Cerebellar nuclear complex (tissue), 1 donor: ENCODE data around the gene ELOB.

ENCODE experiments used
- DNase-seq, 2 experiments: peaks; one replicate each; lab custom pipeline; 2025; lab: John Stamatoyannopoulos, UW

The ELOB gene

GRCh38 chr16:2782583-2783351 is 5.7 kb upstream of the ELOB start:
- no peak for DNase-seq

- no peak for DNase-seq
Observed at GRCh38 chr16:2779978-2780898, 3.2 kb upstream of the ELOB start.

- no peak for DNase-seq
Observed at GRCh38 chr16:2779151-2779920, 2.3 kb upstream of the ELOB start.

- DNase-seq = no peak
Observed at GRCh38 chr16:2778630-2778958, 1.5 kb upstream of the ELOB start.

GRCh38 chr16:2777903-2778629 is 986 bp upstream of the ELOB start:
- no peak for DNase-seq

GRCh38 chr16:2776500-2777139 is 460 bp downstream of the ELOB start:
- DNase-seq = no peak

GRCh38 chr16:2775765-2776499 is 1.1 kb downstream of the ELOB start:
- DNase-seq = no peak

GRCh38 chr16:2775131-2775716 is 1.9 kb downstream of the ELOB start:
- no peak for DNase-seq

- DNase-seq = no peak
Observed at GRCh38 chr16:2774161-2774891, 2.8 kb downstream of the ELOB start.

GRCh38 chr16:2773188-2773968 is 3.7 kb downstream of the ELOB start:
- DNase-seq = no peak

- no peak for DNase-seq
Observed at GRCh38 chr16:2771496-2772402, 5.3 kb downstream of the ELOB start.

GRCh38 chr16:2770057-2770951 is 6.8 kb downstream of the ELOB start:
- DNase-seq = no peak

- DNase-seq = no peak
Observed at GRCh38 chr16:2769675-2770056, 7.4 kb downstream of the ELOB start.

GRCh38 chr16:2769100-2769529 is 8.0 kb downstream of the ELOB start:
- no peak for DNase-seq

- no peak for DNase-seq
Observed at GRCh38 chr16:2768403-2769089, 8.5 kb downstream of the ELOB start.

- DNase-seq = no peak
Observed at GRCh38 chr16:2767891-2768290, 9.2 kb downstream of the ELOB start.
